Tibial nerve (tissue), 4 donors: ENCODE results near the gene IQGAP2.

Experiments
- EP300 ChIP-seq, 2 donors: sonication (generic); formaldehyde crosslinking; IDR thresholded peaks; one replicate each; pipeline ENCODE4 v1.6.1; 2017; ENCODE audit warnings: antibody characterized with exemption in 2 of 2, mild to moderate bottlenecking in 1 of 2
- POLR2A ChIP-seq, 2 donors: fragments of 450-650 bp; IDR thresholded peaks; one replicate each; pipeline ENCODE4 v1.6.1; 2017; ENCODE audit warnings: antibody characterized with exemption in 2 of 2, mild to moderate bottlenecking in 2 of 2, moderate library complexity in 2 of 2
- TF ChIP-seq, protein P1 (sequence below), 5 experiments: fragments of 200-600 bp in 3 of 5; fragments of 450-650 bp in 2 of 5; sonication (generic) in 3 of 5; IDR thresholded peaks; one replicate each; pipeline ENCODE4 v1.5.1; 2016 to 2019; ENCODE audit warnings: antibody characterized with exemption in 5 of 5, mild to moderate bottlenecking in 3 of 5, moderate library complexity in 2 of 5

DNA sequence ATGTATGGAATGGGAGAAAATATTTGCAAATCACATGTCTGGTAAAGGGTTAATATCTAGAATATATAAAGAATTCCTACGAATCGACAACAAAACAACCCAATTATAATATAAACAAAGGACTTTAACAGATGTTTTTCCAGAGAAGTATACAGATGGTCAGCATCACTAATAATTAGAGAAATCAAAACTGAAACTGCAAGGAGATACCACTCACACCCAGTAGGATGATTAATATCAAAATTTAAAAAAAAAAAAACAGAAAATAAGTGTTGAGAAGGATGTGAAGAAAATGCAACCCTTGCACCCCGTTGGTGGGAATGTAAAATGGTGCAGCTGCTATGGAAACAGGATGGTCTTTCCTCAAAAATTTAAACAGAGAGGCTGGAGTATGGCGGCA lies 278.2 kb downstream of the IQGAP2 start:
- TF ChIP-seq, protein P1, sequence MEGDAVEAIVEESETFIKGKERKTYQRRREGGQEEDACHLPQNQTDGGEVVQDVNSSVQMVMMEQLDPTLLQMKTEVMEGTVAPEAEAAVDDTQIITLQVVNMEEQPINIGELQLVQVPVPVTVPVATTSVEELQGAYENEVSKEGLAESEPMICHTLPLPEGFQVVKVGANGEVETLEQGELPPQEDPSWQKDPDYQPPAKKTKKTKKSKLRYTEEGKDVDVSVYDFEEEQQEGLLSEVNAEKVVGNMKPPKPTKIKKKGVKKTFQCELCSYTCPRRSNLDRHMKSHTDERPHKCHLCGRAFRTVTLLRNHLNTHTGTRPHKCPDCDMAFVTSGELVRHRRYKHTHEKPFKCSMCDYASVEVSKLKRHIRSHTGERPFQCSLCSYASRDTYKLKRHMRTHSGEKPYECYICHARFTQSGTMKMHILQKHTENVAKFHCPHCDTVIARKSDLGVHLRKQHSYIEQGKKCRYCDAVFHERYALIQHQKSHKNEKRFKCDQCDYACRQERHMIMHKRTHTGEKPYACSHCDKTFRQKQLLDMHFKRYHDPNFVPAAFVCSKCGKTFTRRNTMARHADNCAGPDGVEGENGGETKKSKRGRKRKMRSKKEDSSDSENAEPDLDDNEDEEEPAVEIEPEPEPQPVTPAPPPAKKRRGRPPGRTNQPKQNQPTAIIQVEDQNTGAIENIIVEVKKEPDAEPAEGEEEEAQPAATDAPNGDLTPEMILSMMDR (IDR thresholded peaks at IDR 0.05) = no peak
- TF ChIP-seq POLR2A (IDR thresholded peaks at IDR 0.05) (no peak), EP300 (IDR thresholded peaks at IDR 0.05) (no peak)
